H1 (cell line): ENCODE results near the gene EPB41L4A. TPM values are rescaled to one million over a fixed set of nuclear protein-coding genes. Genes with fewer than 3 reads are reported as not detected.

Experiments
- CTCF ChIA-PET: fragments of 300-600 bp; sonication (Branson Sonifier 250); formaldehyde crosslinking; loops from one replicate; lab custom pipeline; 2021; ENCODE audit not compliant: partially characterized antibody; lab: Charles Lee
- POLR2A ChIA-PET: fragments of 300-600 bp; sonication (Branson Sonifier 250); formaldehyde crosslinking; loops from one replicate; lab custom pipeline; 2021; ENCODE audit warnings: inconsistent platforms; ENCODE audit not compliant: partially characterized antibody; lab: Charles Lee
- DNase-seq, 2 experiments: peaks; one replicate each; pipeline versions ENCODE4 v3.0.0 to v3.0.0-alpha.2; 2010 to 2022; ENCODE audit warnings: low spot score in 2 of 2, low read depth in 1 of 2, mixed read lengths in 1 of 2
- FAIRE-seq: peaks from 2 replicates; lab custom pipeline; 2011; peaks lifted over from hg19 to GRCh38; lab: Jason Lieb, UNC
- H2AFZ ChIP-seq: 2 replicates; pipeline ENCODE4 v1.8.1; 2012; ENCODE audit warnings: low read length, inconsistent platforms
- H2AK5ac ChIP-seq: 2 replicates; pipeline ENCODE4 v1.6.1; 2013; ENCODE audit warnings: low read depth, low read length
- H2BK120ac ChIP-seq: replicated peaks from 2 replicates; pipeline ENCODE3; 2013; ENCODE audit warnings: low read depth, low read length, inconsistent platforms
- H2BK12ac ChIP-seq: 2 replicates; pipeline ENCODE4 v1.6.1; 2013; ENCODE audit warnings: low read depth, low read length
- H2BK15ac ChIP-seq: 2 replicates; pipeline ENCODE4 v1.6.1; 2013; ENCODE audit warnings: low read length
- H2BK20ac ChIP-seq: 2 replicates; pipeline ENCODE4 v1.6.1; 2013; ENCODE audit warnings: low read length
- H2BK5ac ChIP-seq: 2 replicates; pipeline ENCODE4 v1.6.1; 2013; ENCODE audit warnings: low read depth, low read length
- H3K14ac ChIP-seq: 2 replicates; pipeline ENCODE4 v1.6.1; 2013; ENCODE audit warnings: inconsistent platforms; ENCODE audit not compliant: insufficient read length
- H3K18ac ChIP-seq: 2 replicates; pipeline ENCODE4 v1.6.1; 2013; ENCODE audit warnings: low read length; ENCODE audit errors: extremely low read depth
- H3K23ac ChIP-seq: 2 replicates; pipeline ENCODE4 v1.6.1; 2013; ENCODE audit warnings: inconsistent platforms; ENCODE audit not compliant: insufficient read length
- H3K23me2 ChIP-seq: 2 replicates; pipeline ENCODE4 v1.6.1; 2013; ENCODE audit warnings: low read depth, low read length
- H3K27ac ChIP-seq: 2 replicates; pipeline ENCODE4 v1.6.1; 2011; ENCODE audit warnings: low read depth, low read length, inconsistent platforms
- H3K27me3 ChIP-seq, 4 experiments: replicated peaks in 1 of 4; 1 replicate in 1 of 4; 2 replicates in 3 of 4; pipeline versions ENCODE4 v1.6.1 to v1.8.1; 2011 to 2013; ENCODE audit warnings: low read length in 3 of 4, mild to moderate bottlenecking in 3 of 4, inconsistent platforms in 2 of 4, mixed read lengths in 2 of 4, moderate library complexity in 1 of 4; ENCODE audit not compliant: control insufficient read depth in 3 of 4, insufficient read depth in 3 of 4; ENCODE audit errors: extremely low read depth in 1 of 4
- H3K36me3 ChIP-seq, 4 experiments: 2 replicates each; pipeline versions ENCODE4 v1.6.1 to v1.8.1; 2011 to 2013; ENCODE audit warnings: mild to moderate bottlenecking in 4 of 4, low read length in 3 of 4, moderate library complexity in 2 of 4, control low read depth in 1 of 4, inconsistent platforms in 1 of 4; ENCODE audit not compliant: insufficient read depth in 4 of 4, control insufficient read depth in 2 of 4
- H3K4ac ChIP-seq: replicated peaks from 2 replicates; pipeline ENCODE3; 2013; ENCODE audit warnings: low read length, low read depth, mixed read lengths, inconsistent platforms; ENCODE audit not compliant: insufficient read length
- H3K4me1 ChIP-seq, 4 experiments: replicated peaks in 1 of 4; 1 replicate in 1 of 4; 2 replicates in 3 of 4; pipeline versions ENCODE4 v1.6.1 to v1.8.1; 2011 to 2013; ENCODE audit warnings: low read length in 3 of 4, inconsistent platforms in 2 of 4, mixed read lengths in 1 of 4; ENCODE audit not compliant: insufficient read depth in 4 of 4, control insufficient read depth in 3 of 4
- H3K4me2 ChIP-seq, 2 experiments: 2 replicates each; pipeline versions ENCODE4 v1.6.1 to v1.8.1; 2011 to 2013; ENCODE audit warnings: low read depth in 2 of 2, low read length in 2 of 2, control low read depth in 1 of 2, inconsistent platforms in 1 of 2, mild to moderate bottlenecking in 1 of 2; ENCODE audit not compliant: insufficient read depth in 1 of 2
- H3K4me3 ChIP-seq, 4 experiments: fragments of 200-600, 300-600 bp in 1 of 4; sonication (generic), shearing (Covaris generic), sonication (Bioruptor Twin) in 1 of 4; 2 replicates each; pipeline versions ENCODE4 v1.5.1 to v1.8.1; 2011 to 2016; ENCODE audit warnings: low read length in 4 of 4, low read depth in 3 of 4, control low read depth in 2 of 4, inconsistent platforms in 2 of 4, mild to moderate bottlenecking in 2 of 4, mixed read lengths in 1 of 4, moderate library complexity in 1 of 4; ENCODE audit not compliant: insufficient read depth in 2 of 4; ENCODE audit errors: extremely low read depth in 1 of 4
- H3K56ac ChIP-seq: replicated peaks from 2 replicates; pipeline ENCODE3; 2013; ENCODE audit warnings: low read depth, mild to moderate bottlenecking, mixed read lengths, low read length, inconsistent platforms; ENCODE audit not compliant: insufficient read length
- H3K79me1 ChIP-seq: 2 replicates; pipeline ENCODE4 v1.6.1; 2013; ENCODE audit warnings: low read depth, low read length, control low read depth
- H3K79me2 ChIP-seq, 2 experiments: 2 replicates each; pipeline versions ENCODE4 v1.6.1 to v1.8.1; 2012 to 2013; ENCODE audit warnings: low read length in 2 of 2, mild to moderate bottlenecking in 2 of 2, inconsistent platforms in 1 of 2; ENCODE audit not compliant: insufficient read depth in 2 of 2, control insufficient read depth in 1 of 2
- H3K9ac ChIP-seq, 4 experiments: replicated peaks in 1 of 4; 1 replicate in 1 of 4; 2 replicates in 3 of 4; pipeline versions ENCODE4 v1.6.1 to v1.8.1; 2011 to 2013; ENCODE audit warnings: low read depth in 3 of 4, low read length in 3 of 4, control low read depth in 2 of 4, mild to moderate bottlenecking in 2 of 4, moderate library complexity in 2 of 4, inconsistent platforms in 1 of 4; ENCODE audit errors: extremely low read depth in 1 of 4
- H3K9me3 ChIP-seq, 2 experiments: 2 replicates each; pipeline versions ENCODE4 v1.6.1 to v1.8.1; 2012 to 2013; ENCODE audit warnings: mild to moderate bottlenecking in 2 of 2, moderate library complexity in 2 of 2, control low read depth in 1 of 2, inconsistent platforms in 1 of 2, low read depth in 1 of 2, low read length in 1 of 2, mixed read lengths in 1 of 2; ENCODE audit not compliant: insufficient read depth in 2 of 2
- H4K20me1 ChIP-seq, 2 experiments: replicated peaks in 1 of 2; 2 replicates each; pipeline versions ENCODE3 to v1.8.1; 2011 to 2013; ENCODE audit warnings: inconsistent platforms in 2 of 2, low read length in 2 of 2, mild to moderate bottlenecking in 1 of 2; ENCODE audit not compliant: insufficient read depth in 2 of 2, control insufficient read depth in 1 of 2
- H4K5ac ChIP-seq: 2 replicates; pipeline ENCODE4 v1.6.1; 2013; ENCODE audit warnings: low read length, low read depth, mixed read lengths, inconsistent platforms; ENCODE audit not compliant: insufficient read length
- H4K8ac ChIP-seq: 2 replicates; pipeline ENCODE4 v1.8.0; 2013; ENCODE audit warnings: mild to moderate bottlenecking, moderate library complexity, low read length, inconsistent platforms; ENCODE audit not compliant: insufficient read depth; ENCODE audit errors: extremely low read depth
- H4K91ac ChIP-seq: replicated peaks from 2 replicates; pipeline ENCODE3; 2013; ENCODE audit warnings: low read length, mixed read lengths, inconsistent platforms; ENCODE audit not compliant: insufficient read length
- ATF2 ChIP-seq: IDR thresholded peaks from 2 replicates; pipeline ENCODE4 v1.6.1; 2012; ENCODE audit warnings: low read length, inconsistent platforms
- CBX5 ChIP-seq: fragments of 300-800, 300-1000 bp; sonication (generic); IDR thresholded peaks from 2 replicates; pipeline ENCODE4 v1.7.1; 2016; ENCODE audit warnings: antibody characterized with exemption, low read length, low read depth
- E2F6 ChIP-seq: IDR thresholded peaks from 2 replicates; pipeline ENCODE4 v1.6.1; 2012; ENCODE audit warnings: inconsistent platforms
- GABPA ChIP-seq: IDR thresholded peaks from 2 replicates; pipeline ENCODE4 v1.6.1; 2011; ENCODE audit warnings: mild to moderate bottlenecking, low read length, moderate library complexity, borderline replicate concordance; ENCODE audit not compliant: insufficient read depth
- JUN ChIP-seq: IDR thresholded peaks from 2 replicates; pipeline ENCODE4 v1.6.1; 2011; ENCODE audit warnings: low read depth, mild to moderate bottlenecking, improper control_type of control experiment, low read length
- POLR2AphosphoS5 ChIP-seq: IDR thresholded peaks from 2 replicates; pipeline ENCODE4 v1.6.1; 2011; ENCODE audit warnings: low read depth, low read length
- SIX5 ChIP-seq: IDR thresholded peaks from 2 replicates; pipeline ENCODE4 v1.6.1; 2011; ENCODE audit warnings: mild to moderate bottlenecking, low read depth, low read length
- SRF ChIP-seq: IDR thresholded peaks from 2 replicates; pipeline ENCODE4 v1.6.1; 2011; ENCODE audit warnings: mild to moderate bottlenecking, low read depth, low read length, moderate library complexity
- TEAD4 ChIP-seq: IDR thresholded peaks from 2 replicates; pipeline ENCODE4 v1.6.1; 2012; ENCODE audit warnings: low read depth, low read length, inconsistent platforms, mixed read lengths
- USF2 ChIP-seq: IDR thresholded peaks from 2 replicates; pipeline ENCODE4 v1.6.1; 2011; ENCODE audit warnings: low read length, improper control_type of control experiment
- WGBS, 2 experiments: shearing (Covaris generic) in 1 of 2; methylation state at CpG; one replicate each; pipeline versions ENCODE4 v1.1.6 to v1.1.7; 2013 to 2015; ENCODE audit warnings: low lambda C conversion rate in 2 of 2, mixed read lengths in 2 of 2, inconsistent platforms in 1 of 2, low coverage in 1 of 2, missing lambda C conversion rate in 1 of 2; ENCODE audit not compliant: insufficient replicate concordance in 2 of 2, insufficient coverage in 1 of 2, insufficient read length in 1 of 2; ENCODE audit errors: extremely low coverage in 1 of 2, missing lambda C conversion rate in 1 of 2; 5-methylcytosine and 5-hydroxymethylcytosine counted together
- polyA plus RNA-seq, 7 experiments: library from polyadenylated mRNA; depleted of rRNA in 3 of 7; stranded (reverse) in 5 of 7; unstranded in 2 of 7; fragments of >200 nt in 5 of 7; fragments of 200-250 nt in 2 of 7; gene quantifications; 1 replicate in 5 of 7; 2 replicates in 1 of 7; 4 replicates in 1 of 7; pipeline versions ENCODE4 v1.2.1 to v1.2.3, GENCODE V29; 2011 to 2013; ENCODE audit warnings: missing spikeins in 2 of 7, mixed read lengths in 2 of 7
- total RNA-seq: library from RNA; stranded (reverse); fragmentation: NEBNext Ultra II Directional; extraction: Animal tissue kit (Norgen Biotek cat#: 25700); gene quantifications from 2 replicates; pipeline ENCODE4 v1.2.1, GENCODE V29; 2021

The EPB41L4A gene
- total and polyA plus RNA-seq, 2 of the 8 experiments (the other 6 are each of a cell fraction or from before 2014, with no cell fraction given): 1.6 to 4.6 TPM

GRCh38 chr5:112467485-112467884, 48.4 kb upstream of the EPB41L4A start:
- Histone ChIP-seq H4K91ac (no peak overlapping the region), H4K20me1 (no peaks in the 10 kb centered on the region), H3K18ac (no peak overlapping the region), H2AFZ (no peak overlapping the region), H3K79me2 (no peaks in the 10 kb centered on the region), H3K27me3 (no peaks in the 10 kb centered on the region), H2BK5ac (no peak overlapping the region), H3K4ac (no peak overlapping the region), H3K79me1 (no peaks in the 10 kb centered on the region), H3K4me1 (no peaks in the 10 kb centered on the region), H3K23ac (no peak overlapping the region), H4K5ac (no peak overlapping the region), H3K4me2 (no peak overlapping the region), H4K8ac (no peak overlapping the region), H2BK15ac (no peak overlapping the region), H3K14ac (no peak overlapping the region), H3K4me3 (no peak overlapping the region), H3K56ac (no peak overlapping the region), H2BK120ac (no peak overlapping the region), H2BK20ac (no peak overlapping the region), H3K27ac (no peak overlapping the region), H2BK12ac (no peak overlapping the region), H3K9ac (no peak overlapping the region), H3K23me2 (no peaks in the 10 kb centered on the region), H3K36me3 (no peaks in the 10 kb centered on the region), H2AK5ac (no peak overlapping the region), H3K9me3 (peaks cover 0 to 7% of the 10 kb centered on the region in 2 experiments; a peak in 3 of 4 replicates)
- ChIA-PET POLR2A (no interaction called here), CTCF (interaction anchor here (1.0 to 1.3 kb wide), 3 partner anchors 9 to 100 kb away, joined by 3 read pairs; no protein-coding TSS in a partner anchor)
- FAIRE-seq (no peak), DNase-seq (no peak)
- 89% methylated on average over 1 of the region's 1 CpG; no CpG with 5 or more reads in 1 of the 2 experiments for WGBS, 2 experiments
- TF ChIP-seq TEAD4: no peak
- TF ChIP-seq GABPA: no peak
- TF ChIP-seq SRF: no peak
- TF ChIP-seq SIX5: no peak
- no peak for TF ChIP-seq E2F6
- TF ChIP-seq POLR2AphosphoS5: no peak
- TF ChIP-seq CBX5: no peak
- TF ChIP-seq USF2: no peak
- TF ChIP-seq ATF2: no peak
- no peak for TF ChIP-seq JUN
